BJ (cell line): ENCODE data around the gene P2RY11. TPM values are rescaled to one million over a fixed set of nuclear protein-coding genes. Genes with fewer than 3 reads are reported as not detected.

Experiments used
- CTCF ChIA-PET: fragments of 350-600 bp; formaldehyde crosslinking; extraction: SDS; loops from one replicate; lab custom pipeline; 2021; ENCODE audit warnings: antibody characterized with exemption, inconsistent platforms; lab: Yijun Ruan, JAX
- POLR2A ChIA-PET: fragments of 300-600 bp; sonication (Branson Sonifier 250); formaldehyde crosslinking; extraction: SDS; loops from one replicate; lab custom pipeline; 2021; ENCODE audit warnings: antibody characterized with exemption; lab: Charles Lee
- DNase-seq: peaks from one replicate; pipeline ENCODE4 v3.0.0-alpha.2; 2011; ENCODE audit warnings: low read depth
- H3K27me3 ChIP-seq: 2 replicates; pipeline ENCODE4 v1.6.0; 2011; ENCODE audit warnings: low read length; ENCODE audit not compliant: control insufficient read depth, insufficient read depth
- H3K36me3 ChIP-seq: 2 replicates; pipeline ENCODE4 v1.5.1; 2011; ENCODE audit warnings: low read length; ENCODE audit not compliant: control insufficient read depth, insufficient read depth
- H3K4me3 ChIP-seq: 2 replicates; pipeline ENCODE4 v1.5.1; 2011; ENCODE audit warnings: low read depth, mild to moderate bottlenecking, control low read depth, low read length
- polyA plus RNA-seq: library from polyadenylated mRNA; depleted of rRNA; stranded (reverse); fragments of >200 nt; gene quantifications from 2 replicates; pipeline ENCODE4 v1.2.3, GENCODE V29; 2011
- TF ChIP-seq, protein P1 (sequence below): IDR thresholded peaks from 2 replicates; pipeline ENCODE4 v1.5.1; 2011; ENCODE audit warnings: low read depth, mild to moderate bottlenecking, control low read depth, inconsistent platforms, low read length, moderate library complexity; ENCODE audit not compliant: insufficient read depth

Gene P2RY11
- polyA plus RNA-seq, 1 experiment = 2.4 TPM

DNA sequence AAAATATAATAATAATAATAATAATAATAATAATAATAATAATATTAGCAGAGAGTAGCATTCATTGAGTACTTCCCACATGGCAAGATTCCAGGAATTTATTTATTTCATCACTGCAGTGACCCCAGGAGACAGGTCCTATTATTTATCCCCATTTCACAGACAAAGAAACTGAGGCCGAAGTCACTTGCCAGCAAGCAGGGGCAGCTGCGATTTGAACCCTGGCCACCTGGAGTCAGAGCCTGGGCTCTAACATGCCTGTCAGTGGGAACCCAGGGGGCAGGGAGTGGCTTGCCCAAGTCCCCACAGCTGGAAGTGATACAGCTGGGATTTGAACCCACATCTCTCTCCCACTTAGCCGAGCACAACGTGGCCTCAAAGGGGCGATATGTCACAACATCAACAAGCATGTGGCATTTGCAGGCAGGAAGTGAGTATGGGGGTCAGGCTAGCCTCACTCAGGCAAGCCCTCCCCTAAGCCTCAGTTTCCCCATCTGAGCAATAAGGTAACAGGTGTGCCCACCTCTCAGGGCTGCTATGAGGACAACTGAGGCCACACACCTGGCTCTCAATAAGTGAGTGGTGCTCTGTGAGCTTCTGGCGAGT lies 22.4 kb upstream of the P2RY11 start:
- Histone ChIP-seq H3K36me3 (peaks cover 16% of the 10 kb centered on the region), H3K27me3 (no peaks in the 10 kb centered on the region), H3K4me3 (no peak overlapping the region)
- ChIA-PET CTCF (interaction anchor here (0.6 kb wide), 1 partner anchor 172 kb away, joined by 5 read pairs; no protein-coding TSS in a partner anchor), POLR2A (no interaction called here)
- DNase-seq = no peak
- TF ChIP-seq, protein P1, sequence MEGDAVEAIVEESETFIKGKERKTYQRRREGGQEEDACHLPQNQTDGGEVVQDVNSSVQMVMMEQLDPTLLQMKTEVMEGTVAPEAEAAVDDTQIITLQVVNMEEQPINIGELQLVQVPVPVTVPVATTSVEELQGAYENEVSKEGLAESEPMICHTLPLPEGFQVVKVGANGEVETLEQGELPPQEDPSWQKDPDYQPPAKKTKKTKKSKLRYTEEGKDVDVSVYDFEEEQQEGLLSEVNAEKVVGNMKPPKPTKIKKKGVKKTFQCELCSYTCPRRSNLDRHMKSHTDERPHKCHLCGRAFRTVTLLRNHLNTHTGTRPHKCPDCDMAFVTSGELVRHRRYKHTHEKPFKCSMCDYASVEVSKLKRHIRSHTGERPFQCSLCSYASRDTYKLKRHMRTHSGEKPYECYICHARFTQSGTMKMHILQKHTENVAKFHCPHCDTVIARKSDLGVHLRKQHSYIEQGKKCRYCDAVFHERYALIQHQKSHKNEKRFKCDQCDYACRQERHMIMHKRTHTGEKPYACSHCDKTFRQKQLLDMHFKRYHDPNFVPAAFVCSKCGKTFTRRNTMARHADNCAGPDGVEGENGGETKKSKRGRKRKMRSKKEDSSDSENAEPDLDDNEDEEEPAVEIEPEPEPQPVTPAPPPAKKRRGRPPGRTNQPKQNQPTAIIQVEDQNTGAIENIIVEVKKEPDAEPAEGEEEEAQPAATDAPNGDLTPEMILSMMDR = no peak

DNA sequence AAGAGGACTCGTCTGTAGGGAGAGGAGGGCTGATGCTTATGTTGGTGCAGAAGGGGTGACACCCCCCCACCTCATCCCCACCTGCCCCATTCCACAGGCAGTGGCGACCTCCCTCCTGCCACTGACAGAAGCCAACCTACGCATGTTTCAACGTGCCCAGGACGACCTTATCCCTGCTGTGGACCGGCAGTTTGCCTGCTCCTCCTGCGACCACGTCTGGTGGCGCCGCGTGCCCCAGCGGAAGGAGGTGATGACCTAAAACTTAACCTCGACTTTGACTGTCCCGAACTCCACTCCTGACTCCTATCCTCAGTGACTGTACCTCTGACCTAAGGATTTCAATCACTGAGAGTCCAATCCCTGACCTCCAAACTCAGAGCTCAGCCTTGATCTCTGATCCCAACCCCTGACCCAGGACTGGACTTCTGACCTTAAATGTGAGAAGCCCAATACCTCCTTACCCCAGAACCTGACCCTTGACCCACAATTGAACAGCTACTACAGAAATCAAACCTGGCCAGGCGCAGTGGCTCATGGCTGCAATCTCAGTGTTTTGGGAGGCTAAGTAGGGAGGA lies 21.6 kb upstream of the P2RY11 start:
- H3K36me3 ChIP-seq = peaks cover 16% of the 10 kb centered on the region
- no peak for DNase-seq
- POLR2A ChIA-PET = no interaction called here
- CTCF ChIA-PET = no interaction called here
- H3K27me3 ChIP-seq = no peaks in the 10 kb centered on the region
- H3K4me3 ChIP-seq = no peak overlapping the region
- TF ChIP-seq, protein P1 = no peak

DNA sequence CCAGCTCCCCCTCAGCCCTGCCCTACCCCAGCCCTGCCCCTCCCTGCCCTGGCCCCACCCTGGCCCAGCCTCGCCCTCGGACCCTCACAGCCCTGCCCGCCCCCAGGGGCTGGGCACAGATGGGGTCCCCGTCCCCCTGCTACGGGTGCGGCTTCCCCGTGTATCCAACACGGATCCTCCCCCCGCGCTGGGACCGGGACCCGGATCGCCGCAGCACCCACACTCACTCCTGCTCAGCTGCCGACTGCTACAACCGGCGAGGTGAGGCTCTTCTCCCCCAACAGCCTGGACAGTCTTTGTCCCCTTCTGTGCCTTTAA lies 20.2 kb upstream of the P2RY11 start:
- Histone ChIP-seq H3K36me3 (peaks cover 16% of the 10 kb centered on the region), H3K27me3 (no peaks in the 10 kb centered on the region), H3K4me3 (no peak overlapping the region)
- ChIA-PET POLR2A (no interaction called here), CTCF (no interaction called here)
- TF ChIP-seq, protein P1 = no peak
- no peak for DNase-seq

DNA sequence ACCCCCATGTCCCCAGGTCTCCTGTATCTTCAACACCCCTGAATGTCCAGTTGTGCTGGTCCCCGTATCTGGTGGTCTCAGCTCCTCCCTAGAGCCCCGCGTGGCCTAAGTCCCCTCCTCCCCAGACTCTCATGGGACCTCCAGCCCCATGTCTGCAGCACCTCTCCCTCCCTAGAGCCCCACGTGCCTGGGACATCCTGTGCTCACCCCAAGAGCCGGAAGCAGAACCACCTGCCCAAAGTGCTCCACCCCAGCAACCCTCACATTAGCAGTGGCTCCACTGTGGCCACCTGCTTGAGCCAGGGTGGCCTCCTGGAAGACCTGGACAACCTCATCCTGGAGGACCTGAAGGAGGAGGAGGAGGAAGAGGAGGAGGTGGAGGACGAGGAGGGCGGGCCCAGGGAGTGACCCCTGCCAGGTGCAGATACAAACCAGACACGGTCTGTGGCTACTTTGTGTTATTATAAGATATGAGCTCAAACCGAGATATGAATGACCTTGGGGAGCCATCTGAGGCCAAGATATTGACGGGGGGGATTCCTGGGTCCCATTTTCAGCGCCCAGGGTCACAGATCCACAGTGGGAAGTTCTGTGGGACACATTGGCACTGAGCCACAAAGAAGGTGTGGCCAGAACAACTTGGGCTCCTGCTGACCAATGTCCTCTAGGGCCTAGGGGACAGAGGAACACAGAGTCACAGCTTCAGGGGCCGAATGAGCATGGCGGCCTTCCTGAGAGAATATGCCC lies 19.4 kb upstream of the P2RY11 start:
- peaks cover 16% of the 10 kb centered on the region for H3K36me3 ChIP-seq
- TF ChIP-seq, protein P1 = no peak
- no peak for DNase-seq
- no peaks in the 10 kb centered on the region for H3K27me3 ChIP-seq
- CTCF ChIA-PET = interaction anchor here (1.7 kb wide), 1 partner anchor 64 kb away, joined by 3 read pairs; no protein-coding TSS in a partner anchor
- H3K4me3 ChIP-seq = no peak overlapping the region
- POLR2A ChIA-PET = no interaction called here

DNA sequence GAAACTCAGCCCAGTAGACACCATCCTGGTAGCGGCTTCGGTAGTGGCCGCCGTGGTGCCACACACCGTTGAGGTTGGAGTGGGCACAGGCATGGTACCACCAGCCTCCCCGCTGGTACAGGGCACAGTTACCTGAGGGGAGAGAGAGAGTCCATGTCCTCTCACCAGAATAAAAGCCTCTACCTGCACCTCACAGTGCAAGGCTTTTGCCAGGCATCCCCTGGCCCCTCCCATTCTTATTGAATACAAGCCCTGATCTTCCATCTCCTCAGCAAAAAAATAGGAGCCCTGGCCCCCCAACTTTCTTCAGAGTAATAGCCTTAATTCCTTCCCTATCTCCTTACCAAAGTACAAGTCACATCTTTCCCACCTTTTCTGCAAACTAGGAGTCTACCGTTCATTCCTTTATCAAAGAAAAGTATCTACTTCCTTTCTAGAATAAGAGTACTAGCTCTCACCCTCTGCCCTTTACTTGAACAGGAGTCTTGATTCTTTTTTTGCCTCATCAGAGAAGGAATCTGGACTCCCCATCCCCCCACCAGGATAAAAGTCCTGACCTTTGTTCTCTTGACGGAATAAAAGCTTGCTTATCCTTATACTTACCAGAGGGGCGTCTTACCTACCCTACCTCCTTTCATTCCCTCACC lies 18.7 kb upstream of the P2RY11 start:
- no peaks in the 10 kb centered on the region for H3K27me3 ChIP-seq
- H3K4me3 ChIP-seq = no peak overlapping the region
- TF ChIP-seq, protein P1 = no peak
- ChIA-PET CTCF (interaction anchor here (1.7 kb wide), 1 partner anchor 65 kb away, joined by 3 read pairs; no protein-coding TSS in a partner anchor), POLR2A (no interaction called here)
- no peak for DNase-seq
- H3K36me3 ChIP-seq = peaks cover 16% of the 10 kb centered on the region
